H1 (cell line): ENCODE data around the gene HNRNPK. TPM values are rescaled to one million over a fixed set of nuclear protein-coding genes. Genes with fewer than 3 reads are reported as not detected.

Experiments
- CTCF ChIA-PET: fragments of 300-600 bp; sonication (Branson Sonifier 250); formaldehyde crosslinking; loops from one replicate; lab custom pipeline; 2021; ENCODE audit not compliant: partially characterized antibody; lab: Charles Lee
- POLR2A ChIA-PET: fragments of 300-600 bp; sonication (Branson Sonifier 250); formaldehyde crosslinking; loops from one replicate; lab custom pipeline; 2021; ENCODE audit warnings: inconsistent platforms; ENCODE audit not compliant: partially characterized antibody; lab: Charles Lee
- DNase-seq, 2 experiments: peaks; one replicate each; pipeline versions ENCODE4 v3.0.0 to v3.0.0-alpha.2; 2010 to 2022; ENCODE audit warnings: low spot score in 2 of 2, low read depth in 1 of 2, mixed read lengths in 1 of 2
- FAIRE-seq: peaks from 2 replicates; lab custom pipeline; 2011; peaks lifted over from hg19 to GRCh38; lab: Jason Lieb, UNC
- H2AFZ ChIP-seq: 2 replicates; pipeline ENCODE4 v1.8.1; 2012; ENCODE audit warnings: low read length, inconsistent platforms
- H2AK5ac ChIP-seq: 2 replicates; pipeline ENCODE4 v1.6.1; 2013; ENCODE audit warnings: low read depth, low read length
- H2BK120ac ChIP-seq: replicated peaks from 2 replicates; pipeline ENCODE3; 2013; ENCODE audit warnings: low read depth, low read length, inconsistent platforms
- H2BK12ac ChIP-seq: 2 replicates; pipeline ENCODE4 v1.6.1; 2013; ENCODE audit warnings: low read depth, low read length
- H2BK15ac ChIP-seq: 2 replicates; pipeline ENCODE4 v1.6.1; 2013; ENCODE audit warnings: low read length
- H2BK20ac ChIP-seq: 2 replicates; pipeline ENCODE4 v1.6.1; 2013; ENCODE audit warnings: low read length
- H2BK5ac ChIP-seq: 2 replicates; pipeline ENCODE4 v1.6.1; 2013; ENCODE audit warnings: low read depth, low read length
- H3K14ac ChIP-seq: 2 replicates; pipeline ENCODE4 v1.6.1; 2013; ENCODE audit warnings: inconsistent platforms; ENCODE audit not compliant: insufficient read length
- H3K18ac ChIP-seq: 2 replicates; pipeline ENCODE4 v1.6.1; 2013; ENCODE audit warnings: low read length; ENCODE audit errors: extremely low read depth
- H3K23ac ChIP-seq: 2 replicates; pipeline ENCODE4 v1.6.1; 2013; ENCODE audit warnings: inconsistent platforms; ENCODE audit not compliant: insufficient read length
- H3K23me2 ChIP-seq: 2 replicates; pipeline ENCODE4 v1.6.1; 2013; ENCODE audit warnings: low read depth, low read length
- H3K27ac ChIP-seq: 2 replicates; pipeline ENCODE4 v1.6.1; 2011; ENCODE audit warnings: low read depth, low read length, inconsistent platforms
- H3K27me3 ChIP-seq, 4 experiments: replicated peaks in 1 of 4; 1 replicate in 1 of 4; 2 replicates in 3 of 4; pipeline versions ENCODE4 v1.6.1 to v1.8.1; 2011 to 2013; ENCODE audit warnings: low read length in 3 of 4, mild to moderate bottlenecking in 3 of 4, inconsistent platforms in 2 of 4, mixed read lengths in 2 of 4, moderate library complexity in 1 of 4; ENCODE audit not compliant: control insufficient read depth in 3 of 4, insufficient read depth in 3 of 4; ENCODE audit errors: extremely low read depth in 1 of 4
- H3K36me3 ChIP-seq, 4 experiments: 2 replicates each; pipeline versions ENCODE4 v1.6.1 to v1.8.1; 2011 to 2013; ENCODE audit warnings: mild to moderate bottlenecking in 4 of 4, low read length in 3 of 4, moderate library complexity in 2 of 4, control low read depth in 1 of 4, inconsistent platforms in 1 of 4; ENCODE audit not compliant: insufficient read depth in 4 of 4, control insufficient read depth in 2 of 4
- H3K4ac ChIP-seq: replicated peaks from 2 replicates; pipeline ENCODE3; 2013; ENCODE audit warnings: low read length, low read depth, mixed read lengths, inconsistent platforms; ENCODE audit not compliant: insufficient read length
- H3K4me1 ChIP-seq, 4 experiments: replicated peaks in 1 of 4; 1 replicate in 1 of 4; 2 replicates in 3 of 4; pipeline versions ENCODE4 v1.6.1 to v1.8.1; 2011 to 2013; ENCODE audit warnings: low read length in 3 of 4, inconsistent platforms in 2 of 4, mixed read lengths in 1 of 4; ENCODE audit not compliant: insufficient read depth in 4 of 4, control insufficient read depth in 3 of 4
- H3K4me2 ChIP-seq, 2 experiments: 2 replicates each; pipeline versions ENCODE4 v1.6.1 to v1.8.1; 2011 to 2013; ENCODE audit warnings: low read depth in 2 of 2, low read length in 2 of 2, control low read depth in 1 of 2, inconsistent platforms in 1 of 2, mild to moderate bottlenecking in 1 of 2; ENCODE audit not compliant: insufficient read depth in 1 of 2
- H3K4me3 ChIP-seq, 4 experiments: fragments of 200-600, 300-600 bp in 1 of 4; sonication (generic), shearing (Covaris generic), sonication (Bioruptor Twin) in 1 of 4; 2 replicates each; pipeline versions ENCODE4 v1.5.1 to v1.8.1; 2011 to 2016; ENCODE audit warnings: low read length in 4 of 4, low read depth in 3 of 4, control low read depth in 2 of 4, inconsistent platforms in 2 of 4, mild to moderate bottlenecking in 2 of 4, mixed read lengths in 1 of 4, moderate library complexity in 1 of 4; ENCODE audit not compliant: insufficient read depth in 2 of 4; ENCODE audit errors: extremely low read depth in 1 of 4
- H3K56ac ChIP-seq: replicated peaks from 2 replicates; pipeline ENCODE3; 2013; ENCODE audit warnings: low read depth, mild to moderate bottlenecking, mixed read lengths, low read length, inconsistent platforms; ENCODE audit not compliant: insufficient read length
- H3K79me1 ChIP-seq: 2 replicates; pipeline ENCODE4 v1.6.1; 2013; ENCODE audit warnings: low read depth, low read length, control low read depth
- H3K79me2 ChIP-seq, 2 experiments: 2 replicates each; pipeline versions ENCODE4 v1.6.1 to v1.8.1; 2012 to 2013; ENCODE audit warnings: low read length in 2 of 2, mild to moderate bottlenecking in 2 of 2, inconsistent platforms in 1 of 2; ENCODE audit not compliant: insufficient read depth in 2 of 2, control insufficient read depth in 1 of 2
- H3K9ac ChIP-seq, 4 experiments: replicated peaks in 1 of 4; 1 replicate in 1 of 4; 2 replicates in 3 of 4; pipeline versions ENCODE4 v1.6.1 to v1.8.1; 2011 to 2013; ENCODE audit warnings: low read depth in 3 of 4, low read length in 3 of 4, control low read depth in 2 of 4, mild to moderate bottlenecking in 2 of 4, moderate library complexity in 2 of 4, inconsistent platforms in 1 of 4; ENCODE audit errors: extremely low read depth in 1 of 4
- H3K9me3 ChIP-seq, 2 experiments: 2 replicates each; pipeline versions ENCODE4 v1.6.1 to v1.8.1; 2012 to 2013; ENCODE audit warnings: mild to moderate bottlenecking in 2 of 2, moderate library complexity in 2 of 2, control low read depth in 1 of 2, inconsistent platforms in 1 of 2, low read depth in 1 of 2, low read length in 1 of 2, mixed read lengths in 1 of 2; ENCODE audit not compliant: insufficient read depth in 2 of 2
- H4K20me1 ChIP-seq, 2 experiments: replicated peaks in 1 of 2; 2 replicates each; pipeline versions ENCODE3 to v1.8.1; 2011 to 2013; ENCODE audit warnings: inconsistent platforms in 2 of 2, low read length in 2 of 2, mild to moderate bottlenecking in 1 of 2; ENCODE audit not compliant: insufficient read depth in 2 of 2, control insufficient read depth in 1 of 2
- H4K5ac ChIP-seq: 2 replicates; pipeline ENCODE4 v1.6.1; 2013; ENCODE audit warnings: low read length, low read depth, mixed read lengths, inconsistent platforms; ENCODE audit not compliant: insufficient read length
- H4K8ac ChIP-seq: 2 replicates; pipeline ENCODE4 v1.8.0; 2013; ENCODE audit warnings: mild to moderate bottlenecking, moderate library complexity, low read length, inconsistent platforms; ENCODE audit not compliant: insufficient read depth; ENCODE audit errors: extremely low read depth
- H4K91ac ChIP-seq: replicated peaks from 2 replicates; pipeline ENCODE3; 2013; ENCODE audit warnings: low read length, mixed read lengths, inconsistent platforms; ENCODE audit not compliant: insufficient read length
- CREB1 ChIP-seq: IDR thresholded peaks from 2 replicates; pipeline ENCODE4 v1.6.1; 2012; ENCODE audit warnings: inconsistent platforms
- CTCF ChIP-seq, 3 experiments: IDR thresholded peaks; 1 replicate in 2 of 3; 2 replicates in 1 of 3; pipeline versions ENCODE4 v1.5.1 to v1.6.1; 2011; ENCODE audit warnings: low read length in 3 of 3, mild to moderate bottlenecking in 3 of 3, inconsistent platforms in 2 of 3, low read depth in 1 of 3, moderate library complexity in 1 of 3; ENCODE audit not compliant: insufficient read depth in 1 of 3; ENCODE audit errors: control extremely low read depth in 1 of 3
- E2F6 ChIP-seq: IDR thresholded peaks from 2 replicates; pipeline ENCODE4 v1.6.1; 2012; ENCODE audit warnings: inconsistent platforms
- GABPA ChIP-seq: IDR thresholded peaks from 2 replicates; pipeline ENCODE4 v1.6.1; 2011; ENCODE audit warnings: mild to moderate bottlenecking, low read length, moderate library complexity, borderline replicate concordance; ENCODE audit not compliant: insufficient read depth
- NRF1 ChIP-seq: IDR thresholded peaks from 2 replicates; pipeline ENCODE4 v1.6.1; 2011; ENCODE audit warnings: mild to moderate bottlenecking, low read depth, low read length, improper control_type of control experiment
- TBP ChIP-seq: IDR thresholded peaks from 2 replicates; pipeline ENCODE4 v1.6.1; 2011; ENCODE audit warnings: low read depth, low read length, improper control_type of control experiment
- TCF12 ChIP-seq: IDR thresholded peaks from 2 replicates; pipeline ENCODE4 v1.6.1; 2011; ENCODE audit warnings: low read depth, mild to moderate bottlenecking, low read length
- TEAD4 ChIP-seq: IDR thresholded peaks from 2 replicates; pipeline ENCODE4 v1.6.1; 2012; ENCODE audit warnings: low read depth, low read length, inconsistent platforms, mixed read lengths
- WGBS, 2 experiments: shearing (Covaris generic) in 1 of 2; methylation state at CpG; one replicate each; pipeline versions ENCODE4 v1.1.6 to v1.1.7; 2013 to 2015; ENCODE audit warnings: low lambda C conversion rate in 2 of 2, mixed read lengths in 2 of 2, inconsistent platforms in 1 of 2, low coverage in 1 of 2, missing lambda C conversion rate in 1 of 2; ENCODE audit not compliant: insufficient replicate concordance in 2 of 2, insufficient coverage in 1 of 2, insufficient read length in 1 of 2; ENCODE audit errors: extremely low coverage in 1 of 2, missing lambda C conversion rate in 1 of 2; 5-methylcytosine and 5-hydroxymethylcytosine counted together
- polyA plus RNA-seq, 7 experiments: library from polyadenylated mRNA; depleted of rRNA in 3 of 7; stranded (reverse) in 5 of 7; unstranded in 2 of 7; fragments of >200 nt in 5 of 7; fragments of 200-250 nt in 2 of 7; gene quantifications; 1 replicate in 5 of 7; 2 replicates in 1 of 7; 4 replicates in 1 of 7; pipeline versions ENCODE4 v1.2.1 to v1.2.3, GENCODE V29; 2011 to 2013; ENCODE audit warnings: missing spikeins in 2 of 7, mixed read lengths in 2 of 7
- total RNA-seq: library from RNA; stranded (reverse); fragmentation: NEBNext Ultra II Directional; extraction: Animal tissue kit (Norgen Biotek cat#: 25700); gene quantifications from 2 replicates; pipeline ENCODE4 v1.2.1, GENCODE V29; 2021

HNRNPK gene
- total and polyA plus RNA-seq, 2 of the 8 experiments (the other 6 are each of a cell fraction or from before 2014, with no cell fraction given): 414 to 887 TPM

GRCh38 chr9:83920927-83921707 lies 58.9 kb downstream of the HNRNPK start, which contains the start of gene KIF27:
KIF27 (minus strand) TSS chr9:83921432; CDS start chr9:83915591, 5,841 bp downstream.
- Histone ChIP-seq H2BK12ac (no peak within 1 kb of the TSS), H2AK5ac (no peak within 1 kb of the TSS), H4K5ac (peak within 1 kb of the TSS; percentile 4), H2BK5ac (peak within 1 kb of the TSS; percentile 85), H3K18ac (no peak within 1 kb of the TSS; the same call in 1 of the 2 replicates), H3K79me2 (no peaks in the 10 kb centered on the region), H3K27ac (peak within 1 kb of the TSS; percentile 81), H3K4me1 (peaks cover 0 to 2% (median 0%) of the 10 kb centered on the region in 4 experiments; a peak in 2 of 7 replicates), H3K79me1 (no peaks in the 10 kb centered on the region), H3K4me3 (peak within 1 kb of the TSS; percentile 35 to 62 (median 47)), H3K9ac (peak within 1 kb of the TSS; percentile 76 to 96 (median 79)), H4K8ac (peak within 1 kb of the TSS; percentile 72; the same call in 1 of the 2 replicates), H3K14ac (no peak within 1 kb of the TSS), H3K23ac (no peak within 1 kb of the TSS), H3K4ac (no peak within 1 kb of the TSS), H4K91ac (no peak within 1 kb of the TSS), H3K27me3 (no peaks in the 10 kb centered on the region), H3K9me3 (no peaks in the 10 kb centered on the region), H2BK120ac (no peak within 1 kb of the TSS), H3K23me2 (no peaks in the 10 kb centered on the region), H4K20me1 (no peaks in the 10 kb centered on the region), H2AFZ (peak within 1 kb of the TSS; percentile 30), H3K4me2 (peak within 1 kb of the TSS; percentile 60 to 80), H2BK15ac (no peak within 1 kb of the TSS), H2BK20ac (no peak within 1 kb of the TSS), H3K36me3 (no peaks in the 10 kb centered on the region), H3K56ac (no peak within 1 kb of the TSS)
- CTCF ChIA-PET: interaction anchor here (0.6 to 1.8 kb wide), 15 partner anchors 9 to 1562 kb away, joined by 3 to 5 read pairs (median 3); no protein-coding TSS in a partner anchor
- peak; percentile 93 to 100 for DNase-seq
- POLR2A ChIA-PET: interaction anchor here (0.5 to 4.3 kb wide), 24 partner anchors 10 to 578 kb away, joined by 3 to 43 read pairs (median 4); partner anchors contain the start of genes HNRNPK, RMI1 and UBQLN1
- 1% methylated on average over 27 of the region's 92 CpGs; no CpG with 5 or more reads in 1 of the 2 experiments for WGBS, 2 experiments
- FAIRE-seq: no peak
- TF ChIP-seq TCF12 (peak; percentile 13; the same call in 1 of the 2 replicates), CTCF (IDR thresholded peaks at IDR 0.05; ENCODE audit: control extremely low read depth in 1 of 3, insufficient read depth in 1 of 3, low read depth in 1 of 3, low read length in 3 of 3) (peak; percentile 23 to 48 (median 48)), E2F6 (peak; percentile 98), NRF1 (peak; percentile 10; the same call in 1 of the 2 replicates), GABPA (peak; percentile 78; the same call in 1 of the 2 replicates), TBP (0 out of 2 replicates have a peak, but pooled peaks have one; percentile 14), TEAD4 (no peak), CREB1 (peak; percentile 71)
